Measurements from ENCODE around the gene TBX3.

Gene TBX3

GRCh38 chr12:114662512-114663177 is 21.3 kb downstream of the TBX3 start:
- Histone ChIP-seq H3K4me1 (ENCODE audit: control extremely low read depth in 1 of 4, control insufficient read depth in 4 of 4, insufficient read depth in 4 of 4, low read length in 3 of 4) (peaks cover 0 to under 1% (median 0%) of the 10 kb centered on the region in 4 experiments), H3K4me3 (ENCODE audit: control insufficient read depth in 1 of 7, extremely low read depth in 1 of 7, insufficient read depth in 4 of 7, low read depth in 2 of 7, low read length in 6 of 7) (no peak overlapping the region), H3K27ac (ENCODE audit: insufficient read depth in 1 of 2, low read depth in 1 of 2, low read length in 2 of 2, poor library complexity in 1 of 2, severe bottlenecking in 2 of 2) (no peak overlapping the region), H3K36me3 (ENCODE audit: control insufficient read depth in 4 of 4, insufficient read depth in 4 of 4, low read length in 3 of 4) (no peaks in the 10 kb centered on the region), H3K27me3 (replicated peaks in 2 of 5; ENCODE audit: control insufficient read depth in 4 of 5, insufficient read depth in 5 of 5, low read length in 4 of 5) (peaks cover 21 to 75% (median 43%) of the 10 kb centered on the region in 5 experiments), H3K9me3 (ENCODE audit: control extremely low read depth in 1 of 5, control insufficient read depth in 4 of 5, insufficient read depth in 2 of 5, low read depth in 1 of 5, low read length in 4 of 5) (no peaks in the 10 kb centered on the region)
- POLR2A ChIA-PET, result no interaction called here
- CTCF ChIA-PET, result interaction anchor here (0.8 to 1.6 kb wide), 8 partner anchors 14 to 1255 kb away, joined by 3 to 6 read pairs (median 3); no protein-coding TSS in a partner anchor
- peak; percentile 64 to 78 (median 70) for DNase-seq
- 4% methylated on average over 3 of the region's 3 CpGs for WGBS (ENCODE audit: insufficient coverage)

- WGBS (ENCODE audit: insufficient coverage), result 90% methylated on average over 1 of the region's 1 CpG
- H3K4me1 ChIP-seq (ENCODE audit: control extremely low read depth in 1 of 4, control insufficient read depth in 4 of 4, insufficient read depth in 4 of 4, low read length in 3 of 4), result no peaks in the 10 kb centered on the region
These were observed 22.7 kb downstream of the TBX3 start for GRCh38 chr12:114661245-114661644.

DNA sequence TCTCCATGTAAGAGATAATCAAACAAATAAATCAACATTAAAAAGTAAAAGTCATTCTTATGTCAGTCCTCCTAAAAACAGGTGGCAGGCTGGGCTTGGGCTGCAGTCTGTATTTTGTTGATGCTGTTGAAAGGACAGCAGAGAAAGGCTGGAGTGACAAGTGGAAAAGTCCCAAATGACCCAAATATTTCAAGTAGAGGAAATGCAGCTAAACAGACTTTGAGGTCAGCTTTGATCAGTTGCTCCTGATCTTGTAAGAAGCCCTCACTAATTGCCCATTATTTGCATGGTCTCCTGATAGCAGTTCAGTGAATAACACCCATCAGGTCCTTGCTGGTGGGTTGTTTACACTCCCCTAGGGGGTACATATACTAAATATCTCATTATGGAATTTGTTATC is 24.9 kb downstream of the TBX3 start:
- Histone ChIP-seq H3K4me3 (ENCODE audit: control insufficient read depth in 1 of 7, extremely low read depth in 1 of 7, insufficient read depth in 4 of 7, low read depth in 2 of 7, low read length in 6 of 7) (no peak overlapping the region), H3K27me3 (replicated peaks in 2 of 5; ENCODE audit: control insufficient read depth in 4 of 5, insufficient read depth in 5 of 5, low read length in 4 of 5) (peaks cover 6 to 66% (median 30%) of the 10 kb centered on the region in 5 experiments), H3K36me3 (ENCODE audit: control insufficient read depth in 4 of 4, insufficient read depth in 4 of 4, low read length in 3 of 4) (no peaks in the 10 kb centered on the region), H3K27ac (ENCODE audit: insufficient read depth in 1 of 2, low read depth in 1 of 2, low read length in 2 of 2, poor library complexity in 1 of 2, severe bottlenecking in 2 of 2) (no peak overlapping the region), H3K4me1 (ENCODE audit: control extremely low read depth in 1 of 4, control insufficient read depth in 4 of 4, insufficient read depth in 4 of 4, low read length in 3 of 4) (no peaks in the 10 kb centered on the region), H3K9me3 (ENCODE audit: control extremely low read depth in 1 of 5, control insufficient read depth in 4 of 5, insufficient read depth in 2 of 5, low read depth in 1 of 5, low read length in 4 of 5) (no peaks in the 10 kb centered on the region)
- ChIA-PET POLR2A (no interaction called here), CTCF (no interaction called here)
- no peak for DNase-seq

More at GRCh38 chr12:114661245-114661644, 22.7 kb downstream of the TBX3 start:
- H3K4me3 ChIP-seq (ENCODE audit: control insufficient read depth in 1 of 7, extremely low read depth in 1 of 7, insufficient read depth in 4 of 7, low read depth in 2 of 7, low read length in 6 of 7), result no peak overlapping the region
- DNase-seq, result no peak
- H3K27ac ChIP-seq (ENCODE audit: insufficient read depth in 1 of 2, low read depth in 1 of 2, low read length in 2 of 2, poor library complexity in 1 of 2, severe bottlenecking in 2 of 2), result no peak overlapping the region
- H3K9me3 ChIP-seq (ENCODE audit: control extremely low read depth in 1 of 5, control insufficient read depth in 4 of 5, insufficient read depth in 2 of 5, low read depth in 1 of 5, low read length in 4 of 5), result no peaks in the 10 kb centered on the region
- CTCF ChIA-PET, result interaction anchor here (0.6 to 1.5 kb wide), 3 partner anchors 867 to 1092 kb away, joined by 3 to 6 read pairs (median 3); no protein-coding TSS in a partner anchor
- POLR2A ChIA-PET, result no interaction called here
- peaks cover 14 to 75% (median 38%) of the 10 kb centered on the region in 5 experiments for H3K27me3 ChIP-seq (replicated peaks in 2 of 5; ENCODE audit: control insufficient read depth in 4 of 5, insufficient read depth in 5 of 5, low read length in 4 of 5)
- no peaks in the 10 kb centered on the region for H3K36me3 ChIP-seq (ENCODE audit: control insufficient read depth in 4 of 4, insufficient read depth in 4 of 4, low read length in 3 of 4)

GRCh38 chr12:114658002-114658441 is 26.0 kb downstream of the TBX3 start:
- H3K9me3 ChIP-seq (ENCODE audit: control extremely low read depth in 1 of 5, control insufficient read depth in 4 of 5, insufficient read depth in 2 of 5, low read depth in 1 of 5, low read length in 4 of 5), result no peaks in the 10 kb centered on the region
- H3K36me3 ChIP-seq (ENCODE audit: control insufficient read depth in 4 of 4, insufficient read depth in 4 of 4, low read length in 3 of 4), result no peaks in the 10 kb centered on the region
- H3K4me1 ChIP-seq (ENCODE audit: control extremely low read depth in 1 of 4, control insufficient read depth in 4 of 4, insufficient read depth in 4 of 4, low read length in 3 of 4), result no peaks in the 10 kb centered on the region
- H3K27me3 ChIP-seq (replicated peaks in 2 of 5; ENCODE audit: control insufficient read depth in 4 of 5, insufficient read depth in 5 of 5, low read length in 4 of 5), result peaks cover 6 to 56% (median 20%) of the 10 kb centered on the region in 5 experiments
- H3K4me3 ChIP-seq (ENCODE audit: control insufficient read depth in 1 of 7, extremely low read depth in 1 of 7, insufficient read depth in 4 of 7, low read depth in 2 of 7, low read length in 6 of 7), result no peak overlapping the region
- POLR2A ChIA-PET, result no interaction called here
- DNase-seq, result no peak
- H3K27ac ChIP-seq (ENCODE audit: insufficient read depth in 1 of 2, low read depth in 1 of 2, low read length in 2 of 2, poor library complexity in 1 of 2, severe bottlenecking in 2 of 2), result no peak overlapping the region
- no CpG with 5 or more reads among the region's 1 CpG for WGBS (ENCODE audit: insufficient coverage)
- CTCF ChIA-PET, result no interaction called here

GRCh38 chr12:114657597-114657920 is 26.4 kb downstream of the TBX3 start:
- WGBS (ENCODE audit: insufficient coverage), result 93% methylated on average over 5 of the region's 6 CpGs
- Histone ChIP-seq H3K27ac (ENCODE audit: insufficient read depth in 1 of 2, low read depth in 1 of 2, low read length in 2 of 2, poor library complexity in 1 of 2, severe bottlenecking in 2 of 2) (no peak overlapping the region), H3K36me3 (ENCODE audit: control insufficient read depth in 4 of 4, insufficient read depth in 4 of 4, low read length in 3 of 4) (no peaks in the 10 kb centered on the region), H3K4me3 (ENCODE audit: control insufficient read depth in 1 of 7, extremely low read depth in 1 of 7, insufficient read depth in 4 of 7, low read depth in 2 of 7, low read length in 6 of 7) (no peak overlapping the region), H3K4me1 (ENCODE audit: control extremely low read depth in 1 of 4, control insufficient read depth in 4 of 4, insufficient read depth in 4 of 4, low read length in 3 of 4) (no peaks in the 10 kb centered on the region), H3K9me3 (ENCODE audit: control extremely low read depth in 1 of 5, control insufficient read depth in 4 of 5, insufficient read depth in 2 of 5, low read depth in 1 of 5, low read length in 4 of 5) (no peaks in the 10 kb centered on the region), H3K27me3 (replicated peaks in 2 of 5; ENCODE audit: control insufficient read depth in 4 of 5, insufficient read depth in 5 of 5, low read length in 4 of 5) (peaks cover 6 to 53% (median 16%) of the 10 kb centered on the region in 5 experiments)
- ChIA-PET CTCF (interaction anchor here (1.2 to 1.7 kb wide), 2 partner anchors 10 to 1103 kb away, joined by 3 to 5 read pairs; no protein-coding TSS in a partner anchor), POLR2A (no interaction called here)
- DNase-seq, result no peak

GRCh38 chr12:114656906-114657596 is 26.9 kb downstream of the TBX3 start:
- no peak overlapping the region for H3K27ac ChIP-seq (ENCODE audit: insufficient read depth in 1 of 2, low read depth in 1 of 2, low read length in 2 of 2, poor library complexity in 1 of 2, severe bottlenecking in 2 of 2)
- ChIA-PET CTCF (interaction anchor here (1.2 to 1.7 kb wide), 3 partner anchors 11 to 1104 kb away, joined by 3 to 5 read pairs (median 5); no protein-coding TSS in a partner anchor), POLR2A (no interaction called here)
- no peak overlapping the region for H3K4me3 ChIP-seq (ENCODE audit: control insufficient read depth in 1 of 7, extremely low read depth in 1 of 7, insufficient read depth in 4 of 7, low read depth in 2 of 7, low read length in 6 of 7)
- peaks cover 4 to 54% (median 16%) of the 10 kb centered on the region in 5 experiments for H3K27me3 ChIP-seq (replicated peaks in 2 of 5; ENCODE audit: control insufficient read depth in 4 of 5, insufficient read depth in 5 of 5, low read length in 4 of 5)
- no peaks in the 10 kb centered on the region for H3K9me3 ChIP-seq (ENCODE audit: control extremely low read depth in 1 of 5, control insufficient read depth in 4 of 5, insufficient read depth in 2 of 5, low read depth in 1 of 5, low read length in 4 of 5)
- DNase-seq, result no peak
- WGBS (ENCODE audit: insufficient coverage), result 74% methylated on average over 3 of the region's 8 CpGs
- H3K36me3 ChIP-seq (ENCODE audit: control insufficient read depth in 4 of 4, insufficient read depth in 4 of 4, low read length in 3 of 4), result no peaks in the 10 kb centered on the region
- no peaks in the 10 kb centered on the region for H3K4me1 ChIP-seq (ENCODE audit: control extremely low read depth in 1 of 4, control insufficient read depth in 4 of 4, insufficient read depth in 4 of 4, low read length in 3 of 4)

All from common myeloid progenitor, CD34-positive (primary cell).